HepG2 (cell line): ENCODE results near the gene TAOK3. TPM values are rescaled to one million over a fixed set of nuclear protein-coding genes. Genes with fewer than 3 reads are reported as not detected.

Experiments used
- ATAC-seq: fragments of 200-7000 bp; cut with Tn5 transposase; 3 replicates; pipeline ENCODE4 v1.9.1; 2020; ENCODE audit warnings: mild to moderate bottlenecking, moderate library complexity
- BruUV-seq: library from RNA; stranded (reverse); fragments of 400-500 nt; replicated peaks from 2 replicates; lab custom pipeline; 2021; lab: Mats Ljungman, UMichigan
- CTCF ChIA-PET: fragments of 300-600 bp; formaldehyde crosslinking; extraction: SDS; loops from one replicate; lab custom pipeline; 2021; ENCODE audit warnings: low total read pairs, inconsistent platforms, low intra/inter-chr PET ratio; lab: Yijun Ruan, JAX
- POLR2A ChIA-PET: fragments of 350-600 bp; sonication (Branson Sonifier 250); formaldehyde crosslinking; loops from one replicate; lab custom pipeline; 2020; ENCODE audit warnings: antibody characterized with exemption, inconsistent platforms; lab: Yijun Ruan, JAX
- DNase-seq: peaks from one replicate; pipeline ENCODE4 v3.0.0-alpha.2; 2015; ENCODE audit warnings: low spot score
- FAIRE-seq: peaks from 3 replicates; lab custom pipeline; 2011; peaks lifted over from hg19 to GRCh38; lab: Jason Lieb, UNC
- H2AFZ ChIP-seq: one replicate; pipeline ENCODE4 v1.6.1; 2011; ENCODE audit warnings: low read length, inconsistent platforms
- H3K27ac ChIP-seq: fragments of 300-600 bp; 3 replicates; pipeline ENCODE4 v1.8.0; 2011; ENCODE audit warnings: mixed run types, mild to moderate bottlenecking, mixed read lengths, low read length, inconsistent platforms; ENCODE audit not compliant: insufficient read depth; ENCODE audit errors: extremely low read length
- H3K27me3 ChIP-seq, 2 experiments: fragments of 200-600 bp in 1 of 2; 2 replicates in 1 of 2; 3 replicates in 1 of 2; pipeline versions ENCODE4 v1.6.0 to v1.8.0; 2011; ENCODE audit warnings: low read length in 2 of 2, mild to moderate bottlenecking in 2 of 2, moderate library complexity in 2 of 2, inconsistent platforms in 1 of 2; ENCODE audit not compliant: insufficient read depth in 2 of 2, control insufficient read depth in 1 of 2
- H3K36me3 ChIP-seq, 2 experiments: fragments of 200-600 bp in 1 of 2; replicated peaks in 1 of 2; 2 replicates in 1 of 2; 3 replicates in 1 of 2; pipeline versions ENCODE4 v1.5.1 to v1.8.0; 2011; ENCODE audit warnings: low read length in 2 of 2, inconsistent platforms in 1 of 2; ENCODE audit not compliant: insufficient read depth in 2 of 2, control insufficient read depth in 1 of 2
- H3K4me1 ChIP-seq: 2 replicates; pipeline ENCODE4 v1.5.1; 2012; ENCODE audit warnings: low read length, inconsistent platforms; ENCODE audit not compliant: insufficient read depth
- H3K4me2 ChIP-seq: 2 replicates; pipeline ENCODE4 v1.6.0; 2011; ENCODE audit warnings: low read depth, low read length, inconsistent platforms
- H3K4me3 ChIP-seq, 3 experiments: fragments of 200-600 bp in 1 of 3; sonication (generic), shearing (Covaris generic) in 1 of 3; replicated peaks in 1 of 3; 2 replicates each; pipeline ENCODE4 v1.5.1; 2011 to 2016; ENCODE audit warnings: low read length in 3 of 3, inconsistent platforms in 2 of 3, low read depth in 2 of 3, mild to moderate bottlenecking in 2 of 3, control low read depth in 1 of 3, mixed read lengths in 1 of 3; ENCODE audit not compliant: insufficient read depth in 1 of 3
- H3K79me2 ChIP-seq: one replicate; pipeline ENCODE4 v1.6.1; 2011; ENCODE audit warnings: low read length, inconsistent platforms; ENCODE audit not compliant: insufficient read depth
- H3K9ac ChIP-seq: 2 replicates; pipeline ENCODE4 v1.6.0; 2011; ENCODE audit warnings: mild to moderate bottlenecking, low read depth, low read length, inconsistent platforms; ENCODE audit not compliant: insufficient read depth
- H3K9me3 ChIP-seq: 2 replicates; pipeline ENCODE4 v1.5.1; 2012; ENCODE audit warnings: mild to moderate bottlenecking, low read length
- H4K20me1 ChIP-seq: 2 replicates; pipeline ENCODE4 v1.6.0; 2011; ENCODE audit warnings: inconsistent platforms, mild to moderate bottlenecking, low read length, moderate library complexity; ENCODE audit not compliant: insufficient read depth
- DMAP1 ChIP-seq: IDR thresholded peaks from 2 replicates; pipeline ENCODE4 v1.6.1; 2016
- MXD4 ChIP-seq: IDR thresholded peaks from 2 replicates; pipeline ENCODE4 v1.6.1; 2016; ENCODE audit warnings: mild to moderate bottlenecking, missing biosample characterization, missing genetic modification reagents
- NFIB ChIP-seq: sonication (generic); formaldehyde crosslinking; IDR thresholded peaks from 2 replicates; pipeline ENCODE4 v1.9.0; 2021; ENCODE audit warnings: missing genetic modification reagents, mild to moderate bottlenecking, borderline replicate concordance
- PRDM10 ChIP-seq: sonication (generic); formaldehyde crosslinking; IDR thresholded peaks from 2 replicates; pipeline ENCODE4 v1.4.0; 2020; ENCODE audit warnings: low read depth, missing genetic modification reagents
- YEATS2 ChIP-seq: sonication (generic); formaldehyde crosslinking; IDR thresholded peaks from 2 replicates; pipeline ENCODE4 v1.4.0; 2020; ENCODE audit warnings: missing genetic modification reagents, borderline replicate concordance
- ZNF543 ChIP-seq: sonication (generic); formaldehyde crosslinking; IDR thresholded peaks from 2 replicates; pipeline ENCODE4 v1.4.0; 2020; ENCODE audit warnings: mild to moderate bottlenecking, missing genetic modification reagents
- ZNF720 ChIP-seq: sonication (generic); formaldehyde crosslinking; IDR thresholded peaks from 2 replicates; pipeline ENCODE4 v1.4.0; 2020; ENCODE audit warnings: missing genetic modification reagents
- ZSCAN25 ChIP-seq: sonication (generic); formaldehyde crosslinking; IDR thresholded peaks from 2 replicates; pipeline ENCODE4 v1.8.0; 2022; ENCODE audit warnings: mild to moderate bottlenecking, missing genetic modification reagents
- WGBS: methylation state at CpG from one replicate; pipeline ENCODE4 v1.1.6; 2017; ENCODE audit warnings: low lambda C conversion rate; 5-methylcytosine and 5-hydroxymethylcytosine counted together
- in situ Hi-C: cut with HindIII; loops from 2 replicates; pipeline ENCODE4 v1.10.0; 2017; ENCODE audit warnings: low pct_unique_long_range_greater_than_20kb; ENCODE audit not compliant: extremely low pct_ligation_motif_present
- intact Hi-C: fragments of 100-400 bp; cut with micrococcal nuclease; formaldehyde crosslinking; loops from one replicate; pipeline ENCODE4 v1.10.0; 2022; ENCODE audit not compliant: unreplicated experiment
- polyA plus RNA-seq, 8 experiments: library from polyadenylated mRNA; depleted of rRNA in 3 of 8; stranded (reverse) in 7 of 8; unstranded in 1 of 8; fragments of >200 nt; fragmentation: Illumina TruSeq in 4 of 8; extraction: Trizol in 4 of 8; gene quantifications; 2 replicates each; pipeline versions ENCODE4 v1.2.1 to v1.2.3, GENCODE V29; 2011 to 2016; ENCODE audit warnings: low read depth in 4 of 8, missing spikeins in 1 of 8, mixed read lengths in 1 of 8; ENCODE audit not compliant: insufficient read depth in 1 of 8
- total RNA-seq, 5 experiments: library from RNA; depleted of rRNA; stranded (reverse); fragments of >200 nt; fragmentation: Illumina TruSeq; extraction: Trizol; gene quantifications; 2 replicates each; pipeline ENCODE4 v1.2.3, GENCODE V29; 2016; ENCODE audit warnings: low read depth in 1 of 5
- TF ChIP-seq, protein P1 (sequence below): IDR thresholded peaks from 2 replicates; pipeline ENCODE4 v1.6.1; 2016; ENCODE audit warnings: mild to moderate bottlenecking
- TF ChIP-seq, protein P2 (sequence below): sonication (generic); formaldehyde crosslinking; IDR thresholded peaks from 2 replicates; pipeline ENCODE4 v1.5.0; 2020; ENCODE audit warnings: mild to moderate bottlenecking, missing genetic modification reagents, borderline replicate concordance
- TF ChIP-seq, protein P3 (sequence below): sonication (generic); formaldehyde crosslinking; conservative IDR thresholded peaks from 2 replicates; pipeline ENCODE4 v1.8.0; 2022; ENCODE audit warnings: low read depth, missing genetic modification reagents
- TF ChIP-seq, protein P4 (sequence below): sonication (generic); formaldehyde crosslinking; IDR thresholded peaks from 2 replicates; pipeline ENCODE4 v1.4.0; 2020; ENCODE audit warnings: missing genetic modification reagents, mild to moderate bottlenecking, borderline replicate concordance

Gene TAOK3
- total and polyA plus RNA-seq, 2 of the 13 experiments (the other 11 are each of a cell fraction or from before 2014, with no cell fraction given), result 10.4 to 12.3 TPM

- no peak for TF ChIP-seq PRDM10 (CRISPR knock-in tag)
- no peak for TF ChIP-seq ZNF720 (CRISPR knock-in tag)
- TF ChIP-seq NFIB, result no peak
- TF ChIP-seq, protein P1, sequence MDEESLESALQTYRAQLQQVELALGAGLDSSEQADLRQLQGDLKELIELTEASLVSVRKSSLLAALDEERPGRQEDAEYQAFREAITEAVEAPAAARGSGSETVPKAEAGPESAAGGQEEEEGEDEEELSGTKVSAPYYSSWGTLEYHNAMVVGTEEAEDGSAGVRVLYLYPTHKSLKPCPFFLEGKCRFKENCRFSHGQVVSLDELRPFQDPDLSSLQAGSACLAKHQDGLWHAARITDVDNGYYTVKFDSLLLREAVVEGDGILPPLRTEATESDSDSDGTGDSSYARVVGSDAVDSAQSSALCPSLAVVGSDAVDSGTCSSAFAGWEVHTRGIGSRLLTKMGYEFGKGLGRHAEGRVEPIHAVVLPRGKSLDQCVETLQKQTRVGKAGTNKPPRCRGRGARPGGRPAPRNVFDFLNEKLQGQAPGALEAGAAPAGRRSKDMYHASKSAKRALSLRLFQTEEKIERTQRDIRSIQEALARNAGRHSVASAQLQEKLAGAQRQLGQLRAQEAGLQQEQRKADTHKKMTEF (CRISPR knock-in tag), result no peak
Observed at GRCh38 chr12:118391424-118391823, 18.7 kb upstream of the TAOK3 start (continued).

DNA sequence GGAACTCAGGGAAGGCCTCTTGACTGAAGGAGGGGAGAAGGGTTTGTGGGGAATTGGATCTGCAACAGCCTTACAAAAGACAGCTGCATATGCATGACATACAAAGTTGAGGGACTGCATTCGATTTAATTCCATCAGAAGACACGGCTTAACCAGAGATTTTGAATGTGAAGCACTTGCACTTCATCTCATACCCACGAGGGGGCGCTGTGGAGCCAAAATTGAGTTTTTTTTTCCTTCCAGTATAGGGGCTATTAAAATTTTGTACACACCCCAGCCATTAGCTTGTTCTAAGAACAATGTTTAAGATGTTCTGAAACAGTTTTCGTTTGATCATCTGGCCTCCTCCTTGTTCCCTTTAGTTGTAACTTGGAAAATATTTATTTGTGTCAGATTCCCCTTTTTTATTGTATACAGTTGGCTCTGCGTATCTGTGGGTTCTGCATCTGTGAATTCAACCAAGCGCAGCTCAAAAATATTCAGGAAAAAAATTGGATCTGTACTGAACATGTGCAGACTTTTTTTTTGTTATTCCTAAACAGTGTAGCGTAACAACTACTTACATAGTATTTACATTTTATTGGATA is 5.3 kb upstream of the TAOK3 start:
- BruUV-seq, result no TSS peak
- POLR2A ChIA-PET, result no interaction called here
- in situ Hi-C loops, result no loop called here
- TF ChIP-seq ZSCAN25 (no peak), ZNF543 (no peak), MXD4 (CRISPR knock-in tag) (no peak), YEATS2 (no peak), DMAP1 (no peak)
- TF ChIP-seq, protein P2, sequence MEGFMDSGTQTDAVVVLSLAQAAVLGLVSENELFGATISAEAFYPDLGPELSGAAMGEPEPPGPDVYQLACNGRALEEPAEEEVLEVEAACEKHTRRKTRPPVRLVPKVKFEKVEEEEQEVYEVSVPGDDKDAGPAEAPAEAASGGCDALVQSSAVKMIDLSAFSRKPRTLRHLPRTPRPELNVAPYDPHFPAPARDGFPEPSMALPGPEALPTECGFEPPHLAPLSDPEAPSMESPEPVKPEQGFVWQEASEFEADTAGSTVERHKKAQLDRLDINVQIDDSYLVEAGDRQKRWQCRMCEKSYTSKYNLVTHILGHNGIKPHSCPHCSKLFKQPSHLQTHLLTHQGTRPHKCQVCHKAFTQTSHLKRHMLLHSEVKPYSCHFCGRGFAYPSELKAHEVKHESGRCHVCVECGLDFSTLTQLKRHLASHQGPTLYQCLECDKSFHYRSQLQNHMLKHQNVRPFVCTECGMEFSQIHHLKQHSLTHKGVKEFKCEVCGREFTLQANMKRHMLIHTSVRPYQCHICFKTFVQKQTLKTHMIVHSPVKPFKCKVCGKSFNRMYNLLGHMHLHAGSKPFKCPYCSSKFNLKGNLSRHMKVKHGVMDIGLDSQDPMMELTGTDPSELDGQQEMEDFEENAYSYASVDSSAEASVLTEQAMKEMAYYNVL, result no peak
- TF ChIP-seq, protein P3, sequence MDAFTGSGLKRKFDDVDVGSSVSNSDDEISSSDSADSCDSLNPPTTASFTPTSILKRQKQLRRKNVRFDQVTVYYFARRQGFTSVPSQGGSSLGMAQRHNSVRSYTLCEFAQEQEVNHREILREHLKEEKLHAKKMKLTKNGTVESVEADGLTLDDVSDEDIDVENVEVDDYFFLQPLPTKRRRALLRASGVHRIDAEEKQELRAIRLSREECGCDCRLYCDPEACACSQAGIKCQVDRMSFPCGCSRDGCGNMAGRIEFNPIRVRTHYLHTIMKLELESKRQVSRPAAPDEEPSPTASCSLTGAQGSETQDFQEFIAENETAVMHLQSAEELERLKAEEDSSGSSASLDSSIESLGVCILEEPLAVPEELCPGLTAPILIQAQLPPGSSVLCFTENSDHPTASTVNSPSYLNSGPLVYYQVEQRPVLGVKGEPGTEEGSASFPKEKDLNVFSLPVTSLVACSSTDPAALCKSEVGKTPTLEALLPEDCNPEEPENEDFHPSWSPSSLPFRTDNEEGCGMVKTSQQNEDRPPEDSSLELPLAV (CRISPR knock-in tag), result no peak
- TF ChIP-seq, protein P4, sequence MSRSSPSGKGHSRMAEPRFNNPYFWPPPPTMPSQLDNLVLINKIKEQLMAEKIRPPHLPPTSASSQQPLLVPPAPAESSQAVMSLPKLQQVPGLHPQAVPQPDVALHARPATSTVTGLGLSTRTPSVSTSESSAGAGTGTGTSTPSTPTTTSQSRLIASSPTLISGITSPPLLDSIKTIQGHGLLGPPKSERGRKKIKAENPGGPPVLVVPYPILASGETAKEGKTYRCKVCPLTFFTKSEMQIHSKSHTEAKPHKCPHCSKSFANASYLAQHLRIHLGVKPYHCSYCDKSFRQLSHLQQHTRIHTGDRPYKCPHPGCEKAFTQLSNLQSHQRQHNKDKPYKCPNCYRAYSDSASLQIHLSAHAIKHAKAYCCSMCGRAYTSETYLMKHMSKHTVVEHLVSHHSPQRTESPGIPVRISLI (CRISPR knock-in tag), result peak; percentile 95

More for the DNA sequence above, 5.3 kb upstream of the TAOK3 start:
- DNase-seq (peak; percentile 36), ATAC-seq (no peak), FAIRE-seq (peak; percentile 79)
- Histone ChIP-seq H3K4me3 (peak overlapping the region; percentile 74 to 92 (median 86)), H3K9ac (peak overlapping the region; percentile 88), H3K36me3 (peaks cover 10 to 18% of the 10 kb centered on the region in 2 experiments; a peak in 4 of 5 replicates), H3K27ac (peak overlapping the region; percentile 88), H3K27me3 (no peaks in the 10 kb centered on the region; a peak in 1 of 5 replicates), H3K79me2 (peaks cover 24% of the 10 kb centered on the region), H2AFZ (peak overlapping the region; percentile 63), H3K4me1 (peaks cover 22% of the 10 kb centered on the region), H4K20me1 (peaks cover 8% of the 10 kb centered on the region; the same call in 1 of the 2 replicates), H3K4me2 (peak overlapping the region; percentile 96), H3K9me3 (no peaks in the 10 kb centered on the region)
- intact Hi-C loops, result no loop called here
- CTCF ChIA-PET, result interaction anchor here (0.6 to 1.4 kb wide), 3 partner anchors 160 to 257 kb away, joined by 3 to 6 read pairs (median 3); no protein-coding TSS in a partner anchor
- 39% methylated on average over 8 of the region's 8 CpGs for WGBS
